Measurements from ENCODE around the gene RMI1.
A peak's percentile ranks its signal among the peaks of the same experiment; 100 is the strongest.

RMI1 gene

DNA sequence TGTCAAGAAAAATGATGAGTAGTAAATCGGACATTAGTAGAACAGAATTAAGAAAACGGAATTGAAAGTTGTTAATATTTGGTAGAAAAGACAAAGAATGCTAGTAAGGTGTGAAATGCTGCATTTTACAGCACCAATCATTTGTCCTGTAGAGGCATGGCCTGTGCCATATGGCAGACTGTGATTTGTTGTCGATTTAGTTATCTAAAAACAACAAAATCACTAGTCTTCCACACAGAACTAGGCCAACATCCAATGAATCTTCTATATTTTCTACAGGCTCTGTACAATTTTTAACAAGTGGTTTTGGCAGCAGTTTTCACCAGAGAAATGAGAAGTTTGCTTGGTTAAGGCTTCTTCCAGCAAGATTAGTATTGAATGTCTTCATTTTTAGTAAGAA, 11.0 kb upstream of the RMI1 start:
- Histone ChIP-seq H3K79me2 (ENCODE audit: control insufficient read depth, insufficient read depth, low read length, unreplicated experiment) (peaks cover 48% of the 10 kb centered on the region), H2AFZ (ENCODE audit: low read length, unreplicated experiment) (no peak overlapping the region), H3K27ac (ENCODE audit: low read depth, low read length) (no peak overlapping the region), H3K4me1 (ENCODE audit: control insufficient read depth, insufficient read depth, low read length, unreplicated experiment) (peaks cover 30% of the 10 kb centered on the region), H3K36me3 (ENCODE audit: insufficient read depth, low read length) (peaks cover 67% of the 10 kb centered on the region), H3K4me3 (ENCODE audit: low read depth, low read length) (no peak overlapping the region), H3K27me3 (ENCODE audit: insufficient read depth, low read length) (no peaks in the 10 kb centered on the region)

DNA sequence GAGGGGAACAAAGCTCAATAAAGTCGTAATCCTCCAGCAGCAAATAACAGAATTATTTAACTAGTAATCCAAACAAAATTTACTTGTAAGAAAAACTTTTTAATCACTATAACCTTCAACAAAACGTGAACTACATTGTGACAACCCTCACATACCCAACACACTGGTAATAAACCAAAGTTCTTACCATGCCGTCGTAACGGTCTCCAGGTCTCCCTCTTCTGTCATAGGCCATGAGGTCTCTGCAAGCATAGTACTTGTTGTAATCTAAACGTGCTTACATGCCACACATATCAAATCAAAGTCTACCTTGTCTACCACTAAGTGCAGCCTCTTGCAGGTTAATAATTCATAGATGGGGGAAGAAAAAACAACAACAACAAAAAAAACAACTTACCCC, 9.1 kb upstream of the RMI1 start:
- Histone ChIP-seq H3K27ac (ENCODE audit: low read depth, low read length) (no peak overlapping the region), H3K36me3 (ENCODE audit: insufficient read depth, low read length) (peaks cover 86% of the 10 kb centered on the region), H3K79me2 (ENCODE audit: control insufficient read depth, insufficient read depth, low read length, unreplicated experiment) (peaks cover 67% of the 10 kb centered on the region)

DNA sequence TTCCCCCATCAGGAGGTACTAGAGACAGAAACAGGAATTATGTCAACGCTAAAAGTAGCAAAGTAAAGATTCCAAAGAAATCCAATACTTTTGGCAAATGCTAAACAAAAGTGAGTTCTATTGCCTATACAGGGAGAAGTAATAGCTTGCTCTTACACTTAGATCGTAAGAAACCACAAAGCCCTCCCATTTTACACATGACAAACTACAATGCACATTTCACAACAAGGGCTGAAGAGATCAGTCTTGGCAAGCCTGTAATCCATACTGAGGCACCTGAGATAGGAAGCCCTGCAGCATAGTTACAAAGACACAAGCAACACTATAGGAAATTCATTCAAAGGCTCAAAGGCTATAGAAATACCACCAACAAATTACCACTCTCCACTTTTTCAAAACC, 8.3 kb upstream of the RMI1 start:
- H3K36me3 ChIP-seq (ENCODE audit: insufficient read depth, low read length) = peaks cover 88% of the 10 kb centered on the region
- peaks cover 75% of the 10 kb centered on the region for H3K79me2 ChIP-seq (ENCODE audit: control insufficient read depth, insufficient read depth, low read length, unreplicated experiment)
- no peak overlapping the region for H3K27ac ChIP-seq (ENCODE audit: low read depth, low read length)
- H3K27me3 ChIP-seq (ENCODE audit: insufficient read depth, low read length) = no peaks in the 10 kb centered on the region
- H2AFZ ChIP-seq (ENCODE audit: low read length, unreplicated experiment) = no peak overlapping the region
- peaks cover 55% of the 10 kb centered on the region for H3K4me1 ChIP-seq (ENCODE audit: control insufficient read depth, insufficient read depth, low read length, unreplicated experiment)
- no peak overlapping the region for H3K4me3 ChIP-seq (ENCODE audit: low read depth, low read length)

More for the DNA sequence above, 9.1 kb upstream of the RMI1 start:
- no peak overlapping the region for H2AFZ ChIP-seq (ENCODE audit: low read length, unreplicated experiment)
- H3K27me3 ChIP-seq (ENCODE audit: insufficient read depth, low read length) = no peaks in the 10 kb centered on the region
- peaks cover 47% of the 10 kb centered on the region for H3K4me1 ChIP-seq (ENCODE audit: control insufficient read depth, insufficient read depth, low read length, unreplicated experiment)
- H3K4me3 ChIP-seq (ENCODE audit: low read depth, low read length) = no peak overlapping the region

DNA sequence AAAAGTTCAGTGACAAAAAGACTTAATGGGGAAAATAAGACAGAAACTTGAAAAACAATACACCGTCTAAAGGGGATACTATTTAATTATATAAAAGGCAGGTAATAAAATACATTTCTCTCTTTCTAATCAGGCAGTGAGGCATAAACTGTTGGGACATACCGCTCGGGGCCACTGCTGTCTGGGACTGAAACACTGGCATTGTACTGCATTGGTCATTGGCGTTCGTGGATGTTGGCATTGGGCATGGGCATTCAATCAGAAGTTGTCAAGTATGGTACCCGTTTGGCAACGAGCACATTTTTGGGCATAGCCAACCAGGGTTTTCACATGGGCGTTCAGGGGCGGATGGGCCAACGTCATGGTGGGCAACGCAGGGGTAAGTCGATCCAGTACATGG, 5.3 kb upstream of the RMI1 start:
- Histone ChIP-seq H3K27me3 (ENCODE audit: insufficient read depth, low read length) (no peaks in the 10 kb centered on the region), H3K4me1 (ENCODE audit: control insufficient read depth, insufficient read depth, low read length, unreplicated experiment) (peaks cover 50% of the 10 kb centered on the region), H2AFZ (ENCODE audit: low read length, unreplicated experiment) (no peak overlapping the region), H3K27ac (ENCODE audit: low read depth, low read length) (no peak overlapping the region), H3K79me2 (ENCODE audit: control insufficient read depth, insufficient read depth, low read length, unreplicated experiment) (peaks cover 96% of the 10 kb centered on the region), H3K4me3 (ENCODE audit: low read depth, low read length) (no peak overlapping the region), H3K36me3 (ENCODE audit: insufficient read depth, low read length) (peaks cover 86% of the 10 kb centered on the region)

DNA sequence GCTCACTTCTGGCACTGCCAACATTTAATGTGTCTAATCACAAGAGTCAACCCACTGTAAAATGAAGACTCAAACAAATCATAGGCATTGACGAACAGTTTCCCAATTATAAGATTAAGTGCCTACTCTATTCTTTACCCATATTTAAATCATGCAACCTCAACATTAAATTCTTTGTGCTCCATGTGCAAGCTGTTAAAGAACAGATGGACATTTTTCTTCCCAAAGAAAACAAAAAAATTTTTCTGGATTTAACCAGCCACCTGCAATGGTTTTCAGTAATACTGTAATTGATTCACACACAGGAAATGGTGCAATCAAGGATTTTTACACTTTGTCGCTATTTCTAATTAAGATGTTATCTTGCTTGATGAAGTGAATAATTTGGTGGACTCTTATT, 4.2 kb upstream of the RMI1 start:
- 0 out of 2 replicates have a peak overlapping the region, but pooled peaks have one; percentile 29 for H3K27ac ChIP-seq (ENCODE audit: low read depth, low read length)
- H3K79me2 ChIP-seq (ENCODE audit: control insufficient read depth, insufficient read depth, low read length, unreplicated experiment) = peaks cover 93% of the 10 kb centered on the region
- H3K4me3 ChIP-seq (ENCODE audit: low read depth, low read length) = peak overlapping the region; percentile 98
- H3K27me3 ChIP-seq (ENCODE audit: insufficient read depth, low read length) = no peaks in the 10 kb centered on the region
- H3K4me1 ChIP-seq (ENCODE audit: control insufficient read depth, insufficient read depth, low read length, unreplicated experiment) = peaks cover 50% of the 10 kb centered on the region
- no peak overlapping the region for H2AFZ ChIP-seq (ENCODE audit: low read length, unreplicated experiment)
- H3K36me3 ChIP-seq (ENCODE audit: insufficient read depth, low read length) = peaks cover 76% of the 10 kb centered on the region

DNA sequence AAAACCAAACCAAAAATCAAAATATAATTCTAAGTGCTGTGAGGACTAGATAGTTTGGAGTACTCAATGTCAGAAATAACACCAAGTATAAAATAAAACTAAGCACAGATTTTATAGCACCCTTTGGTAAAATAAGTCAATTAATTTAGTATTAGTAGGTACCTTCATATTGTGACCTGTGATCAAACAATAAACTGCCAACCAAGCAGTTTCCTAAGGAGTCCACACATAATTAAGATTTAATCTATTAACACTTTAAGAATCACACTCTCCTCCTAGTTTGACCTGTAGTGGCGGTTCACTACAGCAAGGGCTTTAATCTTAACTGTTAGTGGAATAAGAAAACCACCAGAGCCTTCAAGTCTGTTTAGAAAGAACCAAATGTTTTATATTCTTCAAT, 3.4 kb upstream of the RMI1 start:
- Histone ChIP-seq H3K4me3 (ENCODE audit: low read depth, low read length) (peak overlapping the region; percentile 98), H3K36me3 (ENCODE audit: insufficient read depth, low read length) (peaks cover 67% of the 10 kb centered on the region), H3K79me2 (ENCODE audit: control insufficient read depth, insufficient read depth, low read length, unreplicated experiment) (peaks cover 93% of the 10 kb centered on the region)

DNA sequence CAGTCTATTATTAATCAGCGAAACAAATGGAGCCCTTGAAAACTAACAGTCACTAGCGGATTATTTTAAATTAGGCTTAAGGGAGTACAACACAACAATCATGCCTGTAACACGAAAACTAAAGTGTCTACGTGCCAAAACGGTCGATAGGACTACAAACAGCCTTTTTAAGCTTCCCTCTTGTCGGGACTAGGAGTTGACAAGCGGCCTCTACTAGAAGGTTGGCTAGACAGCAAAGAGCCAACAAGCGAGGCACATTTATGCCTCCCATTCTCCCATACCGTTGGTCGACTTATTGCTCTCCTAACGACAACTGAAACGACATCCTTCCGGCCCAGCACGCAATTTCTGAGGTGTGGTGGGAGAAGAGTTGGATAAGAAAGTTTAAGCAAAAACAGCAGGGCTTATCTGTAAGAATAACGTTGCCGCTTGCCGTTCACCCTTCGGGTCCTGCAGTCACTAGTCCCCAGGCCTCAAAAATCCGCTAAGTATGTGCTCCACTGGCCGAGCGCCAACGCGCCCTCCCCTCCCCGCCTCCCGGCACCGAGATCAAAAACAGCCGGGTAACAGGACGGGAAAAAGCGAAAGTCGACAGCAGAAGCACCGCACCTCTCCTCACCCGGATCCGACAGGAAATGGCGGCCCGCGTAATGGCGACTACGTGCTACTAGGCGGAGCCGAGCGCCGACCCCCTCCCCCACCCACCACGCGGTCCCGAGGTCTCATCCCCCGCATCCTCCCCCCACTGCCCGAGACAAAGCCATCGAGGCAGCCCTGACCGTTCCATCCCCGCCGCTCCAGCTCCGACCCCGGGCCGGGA, 1.4 kb upstream of the RMI1 start:
- H3K36me3 ChIP-seq (ENCODE audit: insufficient read depth, low read length) = peaks cover 50% of the 10 kb centered on the region
- H3K79me2 ChIP-seq (ENCODE audit: control insufficient read depth, insufficient read depth, low read length, unreplicated experiment) = peaks cover 94% of the 10 kb centered on the region
- no peak overlapping the region for H2AFZ ChIP-seq (ENCODE audit: low read length, unreplicated experiment)
- H3K4me3 ChIP-seq (ENCODE audit: low read depth, low read length) = peak overlapping the region; percentile 98
- H3K27me3 ChIP-seq (ENCODE audit: insufficient read depth, low read length) = no peaks in the 10 kb centered on the region
- peak overlapping the region; percentile 99 for H3K27ac ChIP-seq (ENCODE audit: low read depth, low read length)
- H3K4me1 ChIP-seq (ENCODE audit: control insufficient read depth, insufficient read depth, low read length, unreplicated experiment) = peaks cover 47% of the 10 kb centered on the region

More for the DNA sequence above, 3.4 kb upstream of the RMI1 start:
- H3K27ac ChIP-seq (ENCODE audit: low read depth, low read length) = no peak overlapping the region
- no peak overlapping the region for H2AFZ ChIP-seq (ENCODE audit: low read length, unreplicated experiment)
- no peaks in the 10 kb centered on the region for H3K27me3 ChIP-seq (ENCODE audit: insufficient read depth, low read length)
- H3K4me1 ChIP-seq (ENCODE audit: control insufficient read depth, insufficient read depth, low read length, unreplicated experiment) = peaks cover 49% of the 10 kb centered on the region

DNA sequence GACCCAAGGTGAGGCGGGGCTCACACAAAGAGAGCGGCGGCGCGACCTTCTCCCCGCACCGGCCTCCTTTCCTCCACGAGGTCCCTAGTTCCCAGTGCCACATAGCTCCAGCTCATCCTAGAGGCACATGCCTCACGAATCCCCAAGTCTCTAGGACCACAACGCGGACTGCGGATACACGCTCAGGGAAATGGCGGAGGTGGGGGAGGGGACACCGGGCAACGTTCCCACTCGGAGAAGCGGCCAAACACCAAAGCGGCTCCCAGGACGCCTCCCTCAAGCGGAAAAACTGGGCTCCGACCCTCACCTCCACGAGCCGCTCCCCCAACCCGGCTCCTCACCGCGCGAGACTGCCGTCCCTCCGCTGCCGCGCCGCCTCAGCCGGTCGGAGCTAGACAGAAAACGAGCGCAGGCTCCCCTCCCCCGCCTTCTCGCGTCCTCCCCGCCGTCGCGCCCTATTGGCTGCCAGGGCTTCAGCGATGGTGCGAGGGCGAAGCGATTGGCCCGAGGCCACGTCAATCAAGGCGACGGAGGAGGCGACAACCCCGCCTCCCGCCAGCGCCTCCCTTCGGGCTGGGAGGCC, 702 bp upstream of the RMI1 start, which contains the start of gene HNRNPK:
HNRNPK (minus strand) TSS at position 404 of the 583 bp plus-strand sequence. CDS start 1,963 bp downstream, outside the sequence.
- Histone ChIP-seq H3K36me3 (ENCODE audit: insufficient read depth, low read length) (peaks cover 43% of the 10 kb centered on the region), H3K27me3 (ENCODE audit: insufficient read depth, low read length) (no peaks in the 10 kb centered on the region), H3K4me3 (ENCODE audit: low read depth, low read length) (peak within 1 kb of the TSS; percentile 98), H3K27ac (ENCODE audit: low read depth, low read length) (peak within 1 kb of the TSS; percentile 99), H3K4me1 (ENCODE audit: control insufficient read depth, insufficient read depth, low read length, unreplicated experiment) (peaks cover 40% of the 10 kb centered on the region), H3K79me2 (ENCODE audit: control insufficient read depth, insufficient read depth, low read length, unreplicated experiment) (peaks cover 94% of the 10 kb centered on the region), H2AFZ (ENCODE audit: low read length, unreplicated experiment) (peak within 1 kb of the TSS; percentile 73)

DNA sequence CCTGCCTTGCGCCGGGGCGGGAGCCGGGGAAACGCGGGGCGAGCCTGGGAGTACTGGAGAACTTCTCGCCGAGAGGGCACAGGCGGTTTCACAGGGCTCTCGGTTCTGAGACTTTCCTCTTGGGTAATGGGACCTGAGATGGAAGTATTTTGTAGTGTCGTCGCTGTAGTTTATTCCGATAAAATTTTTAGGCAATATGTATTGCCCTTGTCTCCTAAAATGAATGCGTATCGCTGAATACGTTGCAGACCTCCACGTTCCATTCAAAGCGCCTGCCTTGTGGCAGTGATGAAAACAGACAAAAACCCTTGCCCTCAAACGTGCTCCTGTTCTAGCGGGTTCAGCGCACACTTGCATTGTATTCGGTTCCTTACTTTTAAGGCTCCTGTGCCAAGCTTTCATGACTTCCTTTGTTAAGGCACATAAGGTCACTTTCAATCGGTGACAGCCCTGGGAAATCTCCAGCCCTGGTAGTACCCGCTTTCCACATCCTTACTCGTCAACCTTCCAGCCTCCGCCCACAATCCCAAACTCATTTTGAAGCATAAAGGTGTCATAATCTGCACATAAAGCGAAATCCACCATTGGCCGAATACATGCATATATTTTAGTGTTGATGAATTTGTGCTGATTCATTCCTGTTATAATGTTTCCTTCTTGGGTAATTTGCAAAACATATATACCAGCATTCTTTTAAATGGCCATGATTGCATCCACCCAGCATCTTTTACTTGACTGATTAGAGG, 694 bp downstream of the RMI1 start:
- Histone ChIP-seq H3K4me3 (ENCODE audit: low read depth, low read length) (peak overlapping the region; percentile 98), H3K27me3 (ENCODE audit: insufficient read depth, low read length) (no peaks in the 10 kb centered on the region), H3K27ac (ENCODE audit: low read depth, low read length) (peak overlapping the region; percentile 99), H3K79me2 (ENCODE audit: control insufficient read depth, insufficient read depth, low read length, unreplicated experiment) (peaks cover 92% of the 10 kb centered on the region), H2AFZ (ENCODE audit: low read length, unreplicated experiment) (peak overlapping the region; percentile 73), H3K36me3 (ENCODE audit: insufficient read depth, low read length) (peaks cover 29% of the 10 kb centered on the region), H3K4me1 (ENCODE audit: control insufficient read depth, insufficient read depth, low read length, unreplicated experiment) (peaks cover 31% of the 10 kb centered on the region)

DNA sequence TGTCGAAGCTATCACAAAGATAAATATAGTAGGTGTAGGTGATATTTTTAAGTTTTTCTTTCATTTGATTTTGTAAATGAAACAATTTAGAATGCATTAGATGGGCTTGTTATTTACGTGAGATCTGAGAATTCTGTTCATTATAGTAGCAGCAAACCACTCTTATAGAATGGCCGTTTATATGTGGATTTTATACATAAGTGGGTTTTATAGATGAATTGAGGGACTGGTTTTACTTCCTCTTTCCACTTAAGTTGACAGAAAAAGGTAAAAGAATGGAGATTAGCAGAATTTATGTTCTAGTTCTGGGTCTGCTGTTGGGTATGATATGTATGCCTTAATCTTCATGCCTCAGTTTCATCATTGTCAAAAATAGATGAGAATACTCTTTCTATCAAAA, 5.6 kb downstream of the RMI1 start:
- Histone ChIP-seq H2AFZ (ENCODE audit: low read length, unreplicated experiment) (no peak overlapping the region), H3K4me1 (ENCODE audit: control insufficient read depth, insufficient read depth, low read length, unreplicated experiment) (peaks cover 26% of the 10 kb centered on the region), H3K79me2 (ENCODE audit: control insufficient read depth, insufficient read depth, low read length, unreplicated experiment) (peaks cover 83% of the 10 kb centered on the region), H3K27me3 (ENCODE audit: insufficient read depth, low read length) (no peaks in the 10 kb centered on the region), H3K36me3 (ENCODE audit: insufficient read depth, low read length) (peaks cover 12% of the 10 kb centered on the region), H3K27ac (ENCODE audit: low read depth, low read length) (peak overlapping the region; percentile 51), H3K4me3 (ENCODE audit: low read depth, low read length) (no peak overlapping the region)
